GM19324 (cell line): ENCODE measurements around the gene LIPF.
"Not testable (repeated sequence)": the region's sequence is repeated elsewhere in the genome, so short reads cannot be mapped to it uniquely, and the experiment has no call there.

Source experiments
- ATAC-seq: cut with Tn5 transposase; IDR thresholded peaks from one replicate; pipeline ENCODE4 v1.9.1; 2021; ENCODE audit warnings: mild to moderate bottlenecking, moderate library complexity; ENCODE audit not compliant: unreplicated experiment, low FRiP score

LIPF gene, protein sequence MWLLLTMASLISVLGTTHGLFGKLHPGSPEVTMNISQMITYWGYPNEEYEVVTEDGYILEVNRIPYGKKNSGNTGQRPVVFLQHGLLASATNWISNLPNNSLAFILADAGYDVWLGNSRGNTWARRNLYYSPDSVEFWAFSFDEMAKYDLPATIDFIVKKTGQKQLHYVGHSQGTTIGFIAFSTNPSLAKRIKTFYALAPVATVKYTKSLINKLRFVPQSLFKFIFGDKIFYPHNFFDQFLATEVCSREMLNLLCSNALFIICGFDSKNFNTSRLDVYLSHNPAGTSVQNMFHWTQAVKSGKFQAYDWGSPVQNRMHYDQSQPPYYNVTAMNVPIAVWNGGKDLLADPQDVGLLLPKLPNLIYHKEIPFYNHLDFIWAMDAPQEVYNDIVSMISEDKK

DNA sequence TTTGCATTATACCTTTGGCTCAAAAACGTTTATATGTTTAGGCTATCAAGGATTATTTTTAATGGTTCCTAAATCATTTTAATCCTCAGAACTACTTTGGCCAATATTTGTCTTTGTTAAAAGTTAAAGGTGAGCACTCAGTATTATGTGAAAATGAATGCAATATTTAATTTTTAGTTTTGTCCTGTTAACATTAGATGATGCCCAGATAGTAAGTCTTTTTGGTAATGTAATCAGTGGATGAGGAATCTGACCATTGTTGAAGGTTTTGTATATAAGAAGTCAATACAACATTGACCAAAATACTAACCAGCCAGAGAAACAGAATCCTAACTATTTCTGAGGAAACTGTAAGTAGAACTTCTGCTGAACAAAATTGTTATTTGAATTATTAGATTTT is at the start of gene LIPF:
LIPF (plus strand) TSS at position 301 of the 400 bp plus-strand sequence. CDS start 2,856 bp downstream, outside the sequence.
- no peak for ATAC-seq

DNA sequence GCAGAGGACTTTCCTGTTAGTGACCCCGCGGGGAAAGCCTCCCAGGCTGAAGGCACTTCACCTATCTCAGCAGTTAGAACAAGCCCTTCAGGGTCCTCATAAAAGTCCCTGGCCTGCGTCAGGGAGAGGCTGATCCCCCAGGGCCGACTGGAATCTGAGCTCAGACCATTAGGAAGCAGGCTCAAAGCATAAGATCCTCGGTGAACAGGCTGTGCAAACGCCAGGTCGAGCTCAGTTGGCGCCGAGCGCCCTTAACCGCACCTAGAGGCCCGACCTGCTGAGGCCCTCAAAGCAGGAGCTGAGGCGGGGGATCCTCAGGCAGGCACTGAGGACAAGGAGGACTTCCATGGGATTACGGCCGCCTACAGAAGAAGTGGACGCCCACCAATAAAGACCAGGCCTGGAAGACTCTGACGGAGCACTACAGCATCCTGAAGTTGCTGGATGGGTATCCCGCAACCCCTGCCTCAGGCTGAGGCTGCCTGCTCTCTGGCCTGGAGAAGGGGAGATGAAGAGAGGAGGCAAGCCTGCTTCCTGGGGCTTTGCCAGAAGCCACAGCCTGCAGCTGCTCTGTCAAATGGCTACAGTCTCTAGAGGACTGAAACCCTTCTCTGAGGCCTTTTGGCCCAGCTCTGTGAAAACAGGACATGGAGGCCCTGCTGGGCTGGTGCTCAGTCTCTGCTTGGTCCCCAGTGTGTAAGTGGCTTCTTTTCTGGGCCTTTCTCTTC is 47.8 kb upstream of the LIPF start:
- no peak for ATAC-seq

DNA sequence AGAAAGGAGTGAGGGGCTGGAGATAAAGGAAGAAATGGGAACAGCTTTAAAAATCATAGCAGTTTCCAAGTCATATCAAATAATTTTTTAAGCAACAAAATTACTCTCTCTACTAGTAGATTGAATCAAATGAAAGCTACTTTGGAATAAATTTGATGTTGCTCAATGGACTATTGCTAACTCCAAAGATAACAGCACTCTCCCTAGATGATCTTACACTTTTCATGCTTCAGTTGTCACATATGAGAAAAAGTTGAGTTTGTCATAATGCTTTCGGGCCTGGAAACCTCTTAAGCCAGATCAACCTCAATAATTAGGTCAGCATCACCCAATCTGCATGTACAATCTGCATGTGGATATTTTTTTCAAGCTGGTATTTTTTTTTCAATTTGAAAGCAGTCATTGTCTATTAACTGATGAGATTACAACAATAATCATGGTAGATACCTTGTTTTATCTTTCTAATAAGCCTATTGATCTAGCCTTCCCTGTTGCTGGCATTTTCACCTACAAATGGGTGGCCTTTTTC is 46.4 kb upstream of the LIPF start:
- no peak for ATAC-seq

DNA sequence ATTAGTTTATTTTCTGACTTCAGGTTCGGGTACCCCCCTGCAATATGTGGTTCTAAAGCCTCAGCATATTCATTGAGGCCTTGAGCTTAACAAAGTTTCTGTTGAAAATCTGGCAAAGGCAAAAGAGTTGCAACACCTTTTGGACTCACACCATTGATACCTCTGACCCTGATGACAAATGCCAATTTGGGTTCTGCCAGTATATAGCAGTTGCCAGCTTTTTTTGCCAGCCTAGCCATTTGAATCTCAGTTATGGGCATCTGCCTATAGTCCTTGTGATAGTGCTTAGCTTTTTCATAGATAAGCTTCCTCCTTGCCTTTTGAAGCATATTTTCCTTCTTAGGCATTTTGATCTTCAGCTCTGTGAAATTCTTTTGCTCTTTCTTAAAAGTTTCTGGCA is 45.7 kb upstream of the LIPF start:
- ATAC-seq, result no peak

DNA sequence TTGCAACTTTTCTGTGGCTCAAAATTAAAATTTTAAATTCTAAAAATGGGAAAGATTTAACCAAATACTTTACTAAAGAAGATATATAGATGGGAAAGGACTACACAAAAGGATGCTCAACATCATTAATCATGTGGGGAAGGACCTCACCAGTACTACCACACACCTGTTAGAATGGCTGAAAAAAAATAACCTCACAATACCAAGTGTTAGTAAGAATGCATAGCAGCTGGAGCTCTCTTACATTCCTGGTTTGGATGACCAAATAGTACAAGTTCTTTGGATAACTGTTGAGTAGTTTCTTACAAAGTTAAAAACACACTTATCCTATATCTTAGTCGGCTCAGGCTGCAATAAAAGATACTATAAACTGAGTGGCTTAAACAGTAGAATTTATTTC is 43.8 kb upstream of the LIPF start:
- no peak for ATAC-seq

DNA sequence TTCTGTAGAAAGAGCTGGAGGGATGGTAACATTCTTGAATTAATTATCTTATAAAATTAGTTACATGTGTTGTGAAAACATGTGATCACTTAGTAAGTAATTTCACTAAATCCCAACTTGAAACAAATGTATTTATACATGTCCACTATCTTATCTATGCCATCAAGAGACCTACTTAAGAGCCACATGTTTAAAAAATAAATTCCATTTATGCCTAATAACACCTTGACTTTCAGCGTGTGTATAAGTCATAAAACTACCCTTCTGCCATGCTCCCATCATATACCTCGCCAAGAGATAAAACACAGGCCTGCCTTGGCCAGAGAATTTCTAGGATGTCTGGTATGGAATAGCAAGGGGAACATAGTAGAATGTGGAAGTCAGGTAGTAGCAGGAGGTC is 40.4 kb upstream of the LIPF start:
- ATAC-seq, result no peak

DNA sequence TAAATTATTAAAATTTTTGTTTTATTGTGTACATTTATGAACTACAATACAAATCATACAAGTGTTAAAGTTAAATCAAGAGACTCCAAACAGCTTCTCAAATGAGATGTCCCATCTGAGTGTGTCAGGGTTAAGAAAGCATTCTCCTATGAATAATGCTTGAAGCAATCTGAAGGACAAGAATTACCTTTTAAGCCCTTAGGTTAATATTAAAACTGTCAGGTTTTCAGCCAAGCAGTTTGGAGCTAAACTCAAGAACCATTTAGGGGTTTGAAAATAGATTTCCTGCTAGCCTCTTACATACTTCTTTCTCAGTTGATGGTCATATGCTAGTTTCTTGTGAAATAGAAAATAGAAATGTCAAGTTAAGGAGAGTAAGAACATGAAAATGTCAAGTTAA is 39.4 kb upstream of the LIPF start:
- no peak for ATAC-seq

DNA sequence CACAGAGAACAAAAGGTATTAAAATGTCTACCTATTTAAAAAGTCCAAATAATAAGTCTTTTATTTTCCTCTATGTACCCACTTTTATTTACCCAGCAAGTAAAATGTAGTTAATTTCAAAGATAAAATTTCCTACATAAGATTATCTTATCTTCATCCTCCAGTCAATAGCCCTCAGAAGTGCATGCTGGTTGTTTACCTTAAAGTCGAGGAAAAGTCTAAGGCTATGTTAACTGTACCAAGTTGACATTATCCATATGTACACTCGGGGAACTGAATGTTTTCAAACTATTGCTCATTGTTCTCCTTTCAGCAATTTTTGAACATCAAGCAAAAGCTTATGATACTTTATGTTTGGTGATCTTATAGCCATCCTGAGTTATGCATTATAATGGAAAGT is 24.1 kb upstream of the LIPF start:
- no peak for ATAC-seq

DNA sequence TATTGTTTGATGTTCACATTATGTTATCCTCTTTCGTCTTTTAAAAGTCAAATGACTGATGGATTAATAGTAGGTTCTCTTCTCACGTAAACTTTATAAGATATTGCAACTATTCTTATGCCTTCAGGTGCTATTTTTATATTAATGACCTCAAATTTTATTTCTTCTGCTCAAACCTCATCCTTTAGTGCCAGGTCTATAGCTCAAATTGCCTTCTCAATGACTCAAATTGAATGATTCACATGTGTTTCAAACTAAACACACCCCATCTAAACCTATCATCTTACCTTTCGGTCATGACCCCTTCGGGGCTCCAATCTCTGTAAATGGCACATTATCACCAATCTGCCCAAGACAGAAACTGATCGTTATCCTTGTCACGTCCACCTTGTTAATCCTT is 22.0 kb upstream of the LIPF start:
- no peak for ATAC-seq

DNA sequence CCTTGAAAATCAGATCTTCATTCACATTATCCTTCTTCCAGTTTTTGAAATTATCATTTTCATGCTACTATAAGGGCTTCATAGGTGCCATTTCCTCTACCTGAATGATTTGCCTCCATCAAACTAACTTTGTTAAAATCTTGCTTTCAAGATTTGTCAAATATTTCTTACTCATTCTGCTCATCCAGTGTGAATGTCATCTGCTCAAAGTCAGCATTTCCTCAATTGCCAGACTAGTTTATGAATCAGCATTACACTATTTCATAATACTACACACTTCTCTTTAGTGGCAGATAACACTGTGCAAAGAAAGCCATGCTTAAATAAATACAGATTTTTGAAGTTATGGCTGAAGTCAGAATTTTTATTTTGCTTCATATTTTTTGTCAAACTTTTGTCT is 21.3 kb upstream of the LIPF start:
- ATAC-seq, result no peak

DNA sequence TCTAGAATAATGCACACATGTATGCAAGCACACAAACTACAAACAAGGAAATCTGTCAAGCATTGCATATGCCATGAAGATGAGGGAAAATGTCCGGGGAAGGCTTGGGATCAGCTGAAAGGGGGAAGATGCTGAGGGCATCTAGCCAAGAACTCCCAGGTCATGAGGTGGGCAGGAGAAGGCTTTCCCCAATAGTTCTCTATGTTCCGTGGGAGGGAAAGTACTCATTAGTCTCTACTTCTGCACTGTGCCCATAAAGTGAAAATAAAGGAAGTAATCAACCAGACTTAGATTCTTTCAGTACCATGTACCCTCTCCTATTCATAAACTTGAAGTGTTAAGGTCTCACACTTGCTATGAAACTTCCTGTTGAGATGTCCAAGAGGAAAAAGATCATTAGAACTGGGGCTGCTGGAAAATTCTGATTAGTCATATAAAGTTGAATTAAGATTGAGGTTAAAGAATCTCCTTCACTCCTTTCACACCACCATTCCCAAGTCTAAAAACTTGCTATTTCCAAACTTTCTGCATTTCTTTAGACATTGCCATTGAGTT is 17.1 kb upstream of the LIPF start:
- no peak for ATAC-seq

DNA sequence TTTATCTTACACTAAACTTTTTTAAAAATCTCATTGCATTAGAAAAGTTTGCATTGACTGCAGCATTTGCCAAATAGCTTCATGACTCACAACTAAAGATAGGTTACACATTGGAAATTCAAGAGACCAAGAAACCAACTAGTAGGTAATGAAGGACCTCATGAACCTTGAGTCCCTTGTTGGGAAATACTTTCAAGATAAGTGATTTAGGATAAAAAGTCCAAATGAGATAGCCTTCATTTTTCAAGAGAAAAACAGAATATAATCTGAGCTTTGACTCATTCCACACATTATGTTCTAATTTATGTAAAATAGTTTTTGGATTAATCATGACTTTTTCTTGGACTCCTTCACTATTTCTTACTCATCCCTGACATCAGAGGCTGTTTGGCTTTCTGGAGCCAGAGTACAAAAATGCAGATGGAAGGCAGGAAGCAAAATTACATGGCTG is 13.1 kb upstream of the LIPF start:
- ATAC-seq, result no peak

DNA sequence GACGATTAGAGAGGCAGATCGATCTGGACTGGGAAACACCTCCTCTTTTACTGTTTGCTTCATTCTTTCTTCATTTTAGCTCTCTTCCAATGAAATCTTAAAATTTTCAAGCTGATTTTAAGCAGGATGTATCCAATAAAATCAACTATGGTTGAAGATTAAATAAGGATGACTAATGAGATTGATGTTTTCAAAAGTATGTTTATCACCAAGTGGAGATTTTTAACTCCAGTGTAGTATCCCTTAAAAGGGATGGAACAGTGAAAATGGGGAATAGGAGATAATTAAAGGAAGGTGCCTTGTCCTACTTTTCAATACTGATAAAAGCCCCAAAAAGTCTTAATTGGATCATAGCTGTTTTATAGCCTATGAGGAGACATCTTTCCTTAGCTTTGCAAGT is 11.6 kb upstream of the LIPF start:
- ATAC-seq, result no peak

DNA sequence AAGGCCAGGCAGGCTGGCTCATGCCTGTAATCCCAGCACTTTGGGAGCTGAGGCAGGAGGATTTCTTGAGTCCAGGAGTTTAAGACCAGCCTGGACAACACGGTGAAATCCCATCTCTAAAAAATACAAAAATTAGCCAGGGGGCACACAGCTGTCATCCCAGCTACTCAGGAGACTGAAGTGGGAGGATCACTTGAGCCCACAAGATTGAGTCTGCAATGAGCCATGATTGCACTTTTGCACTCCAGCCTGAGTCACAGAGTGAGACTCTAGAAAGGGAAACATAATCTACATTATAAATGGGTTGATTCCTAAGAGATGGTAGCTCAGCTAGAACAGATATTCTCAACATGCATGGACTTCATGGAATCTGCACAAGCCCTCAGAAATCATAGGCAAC is 6.3 kb upstream of the LIPF start:
- no peak for ATAC-seq

DNA sequence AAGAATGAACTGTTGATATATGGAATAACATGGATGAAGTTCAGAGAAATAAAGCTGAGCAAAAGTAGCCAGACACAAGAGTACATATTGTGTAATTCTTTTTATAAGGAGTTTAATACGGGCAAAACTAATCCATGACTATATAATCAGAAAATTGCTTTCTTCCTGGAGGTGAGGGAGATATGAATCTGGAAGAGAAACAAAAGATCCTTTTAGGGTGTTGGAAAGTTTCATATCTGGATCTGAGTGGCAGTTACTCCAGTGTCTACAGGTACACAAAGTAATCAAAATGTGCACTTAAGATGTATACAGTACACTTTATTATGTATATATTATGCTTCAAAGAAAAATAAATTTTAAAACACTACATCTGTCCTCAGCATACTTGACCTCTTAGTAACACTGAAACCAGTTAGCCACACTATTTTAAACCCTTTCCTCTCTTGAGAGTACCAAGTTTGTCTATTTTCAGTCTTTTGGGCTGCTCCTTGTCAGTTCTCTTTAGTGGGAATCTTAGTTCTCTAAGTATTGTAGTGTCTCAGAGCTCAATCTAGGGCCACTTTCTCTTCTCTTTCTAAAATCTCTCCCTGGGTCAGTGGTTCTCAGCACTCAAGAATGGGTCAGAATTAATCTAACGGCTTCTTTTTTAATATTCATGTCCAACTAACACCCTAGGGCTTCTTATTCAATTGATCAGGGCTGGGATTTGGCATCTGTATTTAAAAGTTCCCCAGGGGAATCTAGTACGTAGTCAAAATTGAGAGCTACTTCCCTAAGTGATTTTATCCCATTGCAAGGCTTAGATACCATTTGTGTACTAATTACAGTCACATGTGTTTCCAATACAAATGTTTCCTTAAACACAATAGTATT is 4.3 kb upstream of the LIPF start:
- no peak for ATAC-seq

DNA sequence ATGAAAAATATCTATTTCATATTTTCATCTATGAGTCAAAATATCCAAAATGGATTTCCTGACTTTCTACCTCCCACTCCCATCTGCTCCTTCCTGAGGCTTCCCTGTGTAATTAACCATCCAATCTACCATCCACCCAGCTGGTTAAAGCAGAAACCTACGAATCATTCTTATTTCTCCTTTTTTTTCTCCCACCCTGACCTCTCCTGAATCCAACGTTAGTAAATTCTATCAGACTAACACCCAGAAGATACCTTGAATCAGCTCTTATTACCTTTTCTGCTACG is 3.7 kb upstream of the LIPF start:
- ATAC-seq, result no peak

DNA sequence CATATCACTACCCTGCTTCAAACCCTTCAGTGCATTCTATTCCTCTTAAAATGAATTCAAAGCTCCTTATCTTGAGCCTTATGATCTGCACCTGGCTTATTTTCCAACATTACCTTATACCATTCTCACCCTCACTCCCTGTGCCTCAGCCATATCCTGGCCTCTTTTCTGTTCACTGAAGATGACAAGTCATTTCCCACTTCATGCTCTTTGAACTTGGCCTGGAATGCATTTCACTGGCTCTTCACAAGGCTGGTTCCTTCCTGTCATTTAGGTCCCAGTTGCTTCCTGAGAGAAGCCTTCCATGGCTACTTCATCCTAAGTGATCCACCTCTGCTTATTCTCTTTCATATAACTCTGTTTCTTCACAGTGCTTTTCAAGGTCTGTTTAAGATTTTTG is 3.2 kb upstream of the LIPF start:
- ATAC-seq, result no peak

DNA sequence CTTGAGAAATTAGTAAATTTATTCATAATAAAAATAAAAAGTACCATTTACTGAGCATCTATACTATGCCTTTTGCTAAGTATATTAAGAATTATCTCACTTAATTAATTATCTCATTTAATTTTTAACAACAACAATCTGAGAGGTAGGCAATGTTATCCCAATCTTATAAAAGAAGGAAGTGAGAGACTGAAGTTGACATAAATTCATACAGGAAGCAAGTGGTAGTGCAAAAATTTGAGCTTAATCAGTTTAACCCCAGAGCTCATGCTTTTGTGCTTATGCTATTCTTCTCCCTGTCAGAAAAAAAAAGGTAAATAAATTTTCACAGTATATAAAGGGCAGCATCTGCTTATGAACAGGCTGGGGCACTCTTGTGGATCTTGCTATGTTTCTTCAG is 2.7 kb upstream of the LIPF start:
- no peak for ATAC-seq

DNA sequence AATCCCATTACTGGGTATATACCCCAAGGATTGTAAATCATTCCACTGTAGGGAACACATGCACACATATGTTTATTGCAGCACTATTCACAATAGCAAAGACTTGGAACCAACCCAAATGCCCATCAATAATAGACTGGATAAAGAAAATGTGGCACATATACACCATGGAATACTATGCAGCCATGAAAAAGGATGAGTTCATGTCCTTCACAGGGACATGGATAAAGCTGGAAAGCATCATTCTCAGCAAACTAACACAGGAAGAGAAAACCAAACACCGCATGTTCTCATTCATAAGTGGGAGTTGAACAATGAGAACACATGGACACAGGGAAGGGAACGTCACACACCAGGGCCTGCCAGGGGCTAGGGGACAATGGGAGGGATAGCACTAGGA is 1.1 kb upstream of the LIPF start:
- not testable (repeated sequence) for ATAC-seq

DNA sequence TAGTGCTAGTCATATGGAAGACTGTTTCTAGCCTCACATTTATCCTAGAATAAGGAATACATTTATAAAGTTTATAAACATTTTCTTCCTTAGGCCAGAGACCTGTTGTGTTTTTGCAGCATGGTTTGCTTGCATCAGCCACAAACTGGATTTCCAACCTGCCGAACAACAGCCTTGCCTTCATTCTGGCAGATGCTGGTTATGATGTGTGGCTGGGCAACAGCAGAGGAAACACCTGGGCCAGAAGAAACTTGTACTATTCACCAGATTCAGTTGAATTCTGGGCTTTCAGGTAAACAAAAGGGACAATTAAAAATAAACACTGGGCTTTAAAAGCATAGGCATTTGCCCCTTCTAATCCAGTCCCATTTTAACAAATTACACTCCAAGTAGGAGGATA is 4.2 kb downstream of the LIPF start:
- ATAC-seq, result no peak

DNA sequence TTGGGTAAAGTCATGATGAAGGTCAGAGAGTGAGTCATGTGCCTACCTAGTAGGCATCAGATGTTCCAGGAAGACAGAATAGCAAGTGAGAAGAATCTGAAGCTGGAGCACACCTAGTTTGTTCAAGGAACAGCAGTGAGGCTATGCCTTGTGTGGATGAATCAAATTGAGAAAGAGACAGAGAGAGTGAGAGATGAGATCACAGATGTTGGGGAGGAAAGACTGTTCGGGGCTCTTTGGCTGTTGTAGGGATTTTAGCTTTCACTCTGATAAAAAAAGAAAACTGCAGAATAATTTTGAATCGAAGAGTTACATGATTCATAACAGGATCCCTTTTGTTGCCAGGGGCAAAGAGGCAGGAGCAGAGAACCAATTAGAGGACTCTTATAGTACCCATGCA is 6.3 kb downstream of the LIPF start:
- no peak for ATAC-seq
